Loucy (cell line): Measurements from ENCODE around the gene PROS1.
"Not testable (repeated sequence)": the region's sequence is repeated elsewhere in the genome, so short reads cannot be mapped to it uniquely, and the experiment has no call there.

Source experiments
- H2AFZ ChIP-seq: fragments of 200-600 bp; sonication (generic); 2 replicates; pipeline ENCODE4 v1.6.0; 2016; ENCODE audit warnings: antibody characterized with exemption, mild to moderate bottlenecking, low read length, moderate library complexity
- H3F3A ChIP-seq: fragments of 200-600 bp; 2 replicates; pipeline ENCODE4 v1.6.0; 2016; ENCODE audit warnings: antibody characterized with exemption, low read depth, mild to moderate bottlenecking
- H3K27me3 ChIP-seq: fragments of 200-600 bp; sonication (generic); 2 replicates; pipeline ENCODE4 v1.6.1; 2014; ENCODE audit warnings: low read length, mild to moderate bottlenecking; ENCODE audit not compliant: insufficient read depth, poor library complexity, severe bottlenecking
- H3K36me3 ChIP-seq: fragments of 200-600 bp; sonication (generic); 2 replicates; pipeline ENCODE4 v1.6.1; 2016; ENCODE audit warnings: low read length; ENCODE audit not compliant: insufficient read depth
- H3K4me1 ChIP-seq: fragments of 200-600 bp; sonication (generic); 2 replicates; pipeline ENCODE4 v1.5.1; 2014; ENCODE audit warnings: low read length, mild to moderate bottlenecking; ENCODE audit not compliant: insufficient read depth, poor library complexity, severe bottlenecking
- H3K4me2 ChIP-seq: fragments of 200-600 bp; sonication (generic); 2 replicates; pipeline ENCODE4 v1.6.0; 2014; ENCODE audit warnings: antibody characterized with exemption, low read length, low read depth, mild to moderate bottlenecking; ENCODE audit not compliant: poor library complexity, severe bottlenecking
- H3K4me3 ChIP-seq: fragments of 200-600 bp; sonication (generic); 2 replicates; pipeline ENCODE4 v1.5.1; 2014; ENCODE audit warnings: low read length, mild to moderate bottlenecking, mixed read lengths; ENCODE audit not compliant: poor library complexity, severe bottlenecking
- H3K79me2 ChIP-seq: fragments of 200-600 bp; sonication (generic); 2 replicates; pipeline ENCODE4 v1.6.1; 2014; ENCODE audit warnings: low read length; ENCODE audit not compliant: insufficient read depth
- H3K9ac ChIP-seq: fragments of 200-600 bp; sonication (generic); 2 replicates; pipeline ENCODE4 v1.6.0; 2014; ENCODE audit warnings: mild to moderate bottlenecking, low read depth, low read length, moderate library complexity; ENCODE audit not compliant: poor library complexity, severe bottlenecking
- H3K9me2 ChIP-seq: fragments of 200-600 bp; sonication (generic); replicated peaks from 2 replicates; pipeline ENCODE4 v1.6.1; 2016; ENCODE audit warnings: low read depth, low read length, mixed read lengths
- H3K9me3 ChIP-seq: fragments of 200-600 bp; sonication (generic); 2 replicates; pipeline ENCODE4 v1.6.1; 2014; ENCODE audit warnings: mild to moderate bottlenecking, antibody characterized with exemption, low read length, low read depth; ENCODE audit not compliant: insufficient read depth
- H4K20me1 ChIP-seq: fragments of 200-600 bp; sonication (generic); 2 replicates; pipeline ENCODE4 v1.6.0; 2014; ENCODE audit warnings: antibody characterized with exemption, low read length, mild to moderate bottlenecking; ENCODE audit not compliant: insufficient read depth, poor library complexity, severe bottlenecking
- EZH2phosphoT487 ChIP-seq: fragments of 200-600 bp; IDR thresholded peaks from 2 replicates; pipeline ENCODE4 v1.6.1; 2018; ENCODE audit warnings: antibody characterized with exemption, mild to moderate bottlenecking, moderate library complexity, borderline replicate concordance
- TF ChIP-seq, protein P1 (sequence below): fragments of 200-600 bp; sonication (generic); conservative IDR thresholded peaks from 2 replicates; pipeline ENCODE4 v1.5.1; 2014; ENCODE audit warnings: mild to moderate bottlenecking, antibody characterized with exemption, low read length

PROS1 gene

DNA sequence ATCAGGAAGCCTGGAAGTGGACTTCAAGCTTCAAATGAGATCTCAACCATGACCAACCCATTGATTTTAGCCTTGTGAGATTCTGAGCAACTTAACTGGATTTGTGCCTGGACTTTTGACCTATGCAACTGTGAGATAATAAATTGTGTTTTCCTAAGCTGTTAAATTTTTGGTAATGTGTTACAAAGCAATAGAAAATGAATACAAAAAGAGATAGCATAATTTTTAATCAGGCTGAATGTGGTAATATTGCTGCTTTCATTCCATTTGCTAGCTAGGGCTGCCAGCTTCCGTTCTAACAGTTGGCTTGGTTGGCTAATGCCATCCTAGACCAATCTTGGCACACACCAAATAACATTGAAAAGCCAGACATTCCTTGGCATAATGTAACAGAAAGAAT is 12.2 kb downstream of the PROS1 start:
- no peaks in the 10 kb centered on the region for H3K79me2 ChIP-seq
- H3F3A ChIP-seq: no peaks in the 10 kb centered on the region
- H3K9me2 ChIP-seq: no peaks in the 10 kb centered on the region
- TF ChIP-seq, protein P1, sequence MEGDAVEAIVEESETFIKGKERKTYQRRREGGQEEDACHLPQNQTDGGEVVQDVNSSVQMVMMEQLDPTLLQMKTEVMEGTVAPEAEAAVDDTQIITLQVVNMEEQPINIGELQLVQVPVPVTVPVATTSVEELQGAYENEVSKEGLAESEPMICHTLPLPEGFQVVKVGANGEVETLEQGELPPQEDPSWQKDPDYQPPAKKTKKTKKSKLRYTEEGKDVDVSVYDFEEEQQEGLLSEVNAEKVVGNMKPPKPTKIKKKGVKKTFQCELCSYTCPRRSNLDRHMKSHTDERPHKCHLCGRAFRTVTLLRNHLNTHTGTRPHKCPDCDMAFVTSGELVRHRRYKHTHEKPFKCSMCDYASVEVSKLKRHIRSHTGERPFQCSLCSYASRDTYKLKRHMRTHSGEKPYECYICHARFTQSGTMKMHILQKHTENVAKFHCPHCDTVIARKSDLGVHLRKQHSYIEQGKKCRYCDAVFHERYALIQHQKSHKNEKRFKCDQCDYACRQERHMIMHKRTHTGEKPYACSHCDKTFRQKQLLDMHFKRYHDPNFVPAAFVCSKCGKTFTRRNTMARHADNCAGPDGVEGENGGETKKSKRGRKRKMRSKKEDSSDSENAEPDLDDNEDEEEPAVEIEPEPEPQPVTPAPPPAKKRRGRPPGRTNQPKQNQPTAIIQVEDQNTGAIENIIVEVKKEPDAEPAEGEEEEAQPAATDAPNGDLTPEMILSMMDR: no peak
- no peak for TF ChIP-seq EZH2phosphoT487
- H3K4me2 ChIP-seq: no peak overlapping the region
- H3K4me3 ChIP-seq: no peak overlapping the region
- H3K9me3 ChIP-seq: no peaks in the 10 kb centered on the region
- no peak overlapping the region for H3K9ac ChIP-seq
- no peak overlapping the region for H2AFZ ChIP-seq
- no peaks in the 10 kb centered on the region for H3K36me3 ChIP-seq
- H3K27me3 ChIP-seq: no peaks in the 10 kb centered on the region
- H3K4me1 ChIP-seq: no peaks in the 10 kb centered on the region
- no peaks in the 10 kb centered on the region for H4K20me1 ChIP-seq

GRCh38 chr3:93961026-93961425 is 12.7 kb downstream of the PROS1 start:
- Histone ChIP-seq H3K36me3 (no peaks in the 10 kb centered on the region), H3K9ac (no peak overlapping the region), H3K9me3 (no peaks in the 10 kb centered on the region), H4K20me1 (no peaks in the 10 kb centered on the region), H3K27me3 (no peaks in the 10 kb centered on the region), H3K9me2 (no peaks in the 10 kb centered on the region), H3K79me2 (no peaks in the 10 kb centered on the region), H3K4me3 (no peak overlapping the region), H2AFZ (no peak overlapping the region), H3K4me2 (no peak overlapping the region), H3F3A (no peaks in the 10 kb centered on the region), H3K4me1 (no peaks in the 10 kb centered on the region)
- TF ChIP-seq, protein P1: no peak
- TF ChIP-seq EZH2phosphoT487: no peak

- H4K20me1 ChIP-seq, H3K27me3 ChIP-seq, H3K9me3 ChIP-seq, H3K9me2 ChIP-seq, H3K36me3 ChIP-seq, H3K4me2 ChIP-seq, H3K9ac ChIP-seq, H2AFZ ChIP-seq, H3K79me2 ChIP-seq, H3K4me1 ChIP-seq, H3F3A ChIP-seq, H3K4me3 ChIP-seq: not testable (repeated sequence)
Measured at GRCh38 chr3:93949958-93950357, 23.7 kb downstream of the PROS1 start.

- H3K27me3 ChIP-seq, H3K36me3 ChIP-seq, H3K9me3 ChIP-seq, H3K9me2 ChIP-seq, H2AFZ ChIP-seq, H3K4me1 ChIP-seq, H3K4me3 ChIP-seq, H3F3A ChIP-seq, H4K20me1 ChIP-seq, H3K4me2 ChIP-seq, H3K79me2 ChIP-seq, H3K9ac ChIP-seq: not testable (repeated sequence)
Measured at GRCh38 chr3:93937485-93937884, 36.2 kb downstream of the PROS1 start.
